ENCODE data around the gene C3orf52.

DNA sequence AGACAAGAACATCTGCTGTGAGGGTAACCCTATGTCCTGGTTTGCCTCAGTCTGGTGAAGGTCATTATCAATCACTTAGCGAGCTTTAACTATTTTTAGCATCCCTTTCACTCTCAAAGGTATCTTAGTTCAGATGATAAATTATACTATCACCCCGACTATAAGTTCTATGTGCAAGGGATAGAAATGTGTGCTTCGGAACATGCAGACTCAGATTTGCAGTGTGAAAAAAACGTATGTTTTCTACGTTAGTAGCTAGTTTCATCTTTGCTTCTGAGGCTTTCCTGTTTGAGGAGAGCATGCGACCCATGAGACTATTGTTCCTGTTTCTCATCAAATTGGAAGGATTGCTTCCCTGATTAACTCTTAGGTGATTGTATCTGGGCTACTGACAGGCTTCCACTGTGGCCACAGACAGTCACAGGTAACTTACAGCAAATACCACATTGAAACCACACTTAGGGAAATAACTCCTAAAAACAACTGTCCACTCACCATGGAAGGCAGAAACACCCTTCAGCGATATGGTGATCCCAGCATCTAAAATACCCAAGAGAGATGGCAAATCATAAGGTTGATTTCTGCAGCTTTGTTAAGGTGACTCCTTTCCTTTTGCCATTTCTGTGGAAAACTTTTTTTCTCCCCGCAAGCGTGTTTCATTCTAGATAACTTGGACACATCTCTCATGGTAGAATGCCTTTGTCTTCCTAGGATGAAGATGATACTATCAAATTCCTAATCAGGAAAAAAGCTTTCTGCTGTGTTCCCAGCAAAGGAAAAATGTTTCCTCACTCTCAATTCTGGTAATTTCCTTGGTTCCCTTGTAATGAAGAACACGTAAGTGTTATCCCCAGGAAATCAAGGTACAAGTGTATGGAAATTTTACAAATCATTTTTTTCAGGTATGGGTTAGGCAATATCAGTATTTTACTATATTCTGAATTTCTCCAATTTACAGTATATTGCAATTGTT is 41.6 kb downstream of the C3orf52 start:
- TF ChIP-seq, protein P1, sequence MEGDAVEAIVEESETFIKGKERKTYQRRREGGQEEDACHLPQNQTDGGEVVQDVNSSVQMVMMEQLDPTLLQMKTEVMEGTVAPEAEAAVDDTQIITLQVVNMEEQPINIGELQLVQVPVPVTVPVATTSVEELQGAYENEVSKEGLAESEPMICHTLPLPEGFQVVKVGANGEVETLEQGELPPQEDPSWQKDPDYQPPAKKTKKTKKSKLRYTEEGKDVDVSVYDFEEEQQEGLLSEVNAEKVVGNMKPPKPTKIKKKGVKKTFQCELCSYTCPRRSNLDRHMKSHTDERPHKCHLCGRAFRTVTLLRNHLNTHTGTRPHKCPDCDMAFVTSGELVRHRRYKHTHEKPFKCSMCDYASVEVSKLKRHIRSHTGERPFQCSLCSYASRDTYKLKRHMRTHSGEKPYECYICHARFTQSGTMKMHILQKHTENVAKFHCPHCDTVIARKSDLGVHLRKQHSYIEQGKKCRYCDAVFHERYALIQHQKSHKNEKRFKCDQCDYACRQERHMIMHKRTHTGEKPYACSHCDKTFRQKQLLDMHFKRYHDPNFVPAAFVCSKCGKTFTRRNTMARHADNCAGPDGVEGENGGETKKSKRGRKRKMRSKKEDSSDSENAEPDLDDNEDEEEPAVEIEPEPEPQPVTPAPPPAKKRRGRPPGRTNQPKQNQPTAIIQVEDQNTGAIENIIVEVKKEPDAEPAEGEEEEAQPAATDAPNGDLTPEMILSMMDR (IDR thresholded peaks at IDR 0.05; ENCODE audit: poor library complexity): no peak
- TF ChIP-seq EZH2 (IDR thresholded peaks at IDR 0.05; ENCODE audit: borderline replicate concordance): no peak
